Bone marrow (tissue), 2 donors: ENCODE data around the gene IHH.

Experiments
- DNase-seq, 2 donors: peaks; one replicate each; lab custom pipeline; 2025; lab: John Stamatoyannopoulos, UW

The IHH gene

DNA sequence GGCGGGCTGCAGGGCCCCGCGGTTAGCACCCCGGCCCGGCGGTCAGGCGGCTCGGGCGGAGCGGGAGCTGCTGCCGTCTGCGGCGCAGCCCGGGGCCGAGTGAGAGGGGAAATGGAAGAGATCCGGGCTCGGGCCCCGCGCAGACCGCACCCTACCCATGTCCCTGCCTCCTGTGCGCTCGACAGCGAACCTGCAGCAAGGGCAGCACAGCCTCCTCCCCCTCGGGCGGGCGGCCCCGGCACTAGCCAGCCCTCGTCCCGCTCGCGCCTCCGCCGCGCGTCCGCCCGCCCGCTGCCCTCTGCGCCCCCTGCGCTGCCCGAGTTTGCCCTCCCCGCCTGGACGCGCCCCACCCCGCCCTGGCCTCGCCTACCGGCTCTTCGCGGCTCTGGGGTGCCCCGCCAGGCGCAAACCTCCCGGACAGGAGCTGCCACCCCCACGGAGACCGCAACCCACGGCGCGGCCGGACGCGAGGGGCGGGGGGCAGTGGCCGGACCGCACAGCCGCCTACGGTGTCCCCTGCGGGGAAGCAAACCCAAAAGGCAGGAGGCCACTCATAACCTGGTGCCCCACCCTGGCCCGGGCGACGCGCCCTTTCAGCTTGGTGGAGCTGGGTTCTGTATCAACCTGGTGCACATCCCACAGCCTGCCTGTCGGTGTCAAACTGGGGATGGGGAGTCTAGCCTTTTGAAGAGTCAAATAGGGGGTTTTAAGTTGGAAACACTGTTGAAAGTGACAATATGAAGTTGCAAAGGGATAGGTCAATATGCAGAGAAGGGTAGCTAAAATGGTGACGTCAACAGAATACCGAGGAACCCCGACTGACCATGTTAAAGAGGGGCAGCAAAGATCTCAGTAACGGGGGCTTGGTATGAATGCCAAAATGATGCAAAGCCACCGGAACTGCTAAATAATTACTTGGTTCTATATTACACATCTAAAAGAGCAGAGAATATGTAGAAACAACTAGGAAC, at the start of gene IHH:
IHH (minus strand) TSS at position 101 of the 971 bp plus-strand sequence. CDS start 454 bp downstream, outside the sequence.
- DNase-seq: no peak

DNA sequence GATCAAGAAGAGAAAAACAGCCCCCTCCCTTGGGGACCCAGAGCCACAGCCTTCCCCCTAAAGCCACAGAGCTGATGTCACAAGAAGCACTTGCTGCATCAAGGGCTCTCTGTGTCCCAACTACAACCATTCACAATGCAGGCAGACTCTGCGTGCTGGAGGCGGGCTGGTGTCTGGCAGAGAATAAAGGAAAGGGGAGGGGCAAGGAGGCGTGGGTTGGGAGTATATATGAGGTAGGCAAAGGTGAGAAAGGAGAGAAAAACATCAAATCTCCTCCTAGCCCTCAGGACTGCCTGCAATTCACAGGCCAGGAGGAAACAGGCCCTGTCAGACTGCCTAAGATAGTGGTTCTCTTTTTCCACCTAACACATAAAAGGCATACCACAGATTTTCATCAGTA, 48.8 kb upstream of the IHH start:
- DNase-seq: no peak

DNA sequence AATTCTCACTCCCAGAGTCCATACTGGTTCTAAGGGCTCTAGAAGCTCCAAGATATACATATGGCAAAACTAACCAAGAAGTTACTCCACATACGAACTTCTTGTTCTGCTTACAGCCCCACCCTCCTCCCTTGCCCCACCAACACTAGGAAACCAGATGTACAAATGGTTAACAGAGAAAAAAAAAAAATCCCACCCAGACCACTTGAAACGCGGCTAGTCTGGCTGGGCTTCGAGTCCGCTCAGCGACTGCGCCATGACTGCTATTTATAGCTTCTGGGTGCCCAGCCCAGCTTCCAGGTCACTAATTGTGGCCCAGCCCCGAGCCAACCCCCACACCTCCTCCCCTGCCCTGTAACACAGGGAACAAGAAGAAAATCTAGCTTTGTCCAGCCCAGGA, 47.0 kb upstream of the IHH start:
- no peak for DNase-seq

DNA sequence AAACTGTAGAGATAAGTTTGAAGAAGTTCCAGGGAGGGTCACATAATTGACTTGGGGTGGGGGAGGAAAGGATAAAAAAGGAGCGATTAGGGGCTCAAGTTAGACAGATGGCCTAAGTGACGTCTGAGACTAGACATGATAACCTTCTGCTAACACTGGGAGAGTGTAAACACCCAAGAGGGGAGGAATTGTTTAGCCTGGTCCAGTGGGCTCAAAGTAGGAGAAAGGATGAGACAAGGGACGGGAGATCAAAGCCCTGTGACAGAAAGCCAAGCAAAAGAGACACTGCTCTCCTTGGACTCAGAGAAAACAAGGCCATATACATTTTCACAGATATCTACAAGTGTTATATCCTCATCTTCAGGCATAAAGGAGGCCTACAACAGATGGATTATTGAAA, 45.5 kb upstream of the IHH start:
- DNase-seq: no peak

DNA sequence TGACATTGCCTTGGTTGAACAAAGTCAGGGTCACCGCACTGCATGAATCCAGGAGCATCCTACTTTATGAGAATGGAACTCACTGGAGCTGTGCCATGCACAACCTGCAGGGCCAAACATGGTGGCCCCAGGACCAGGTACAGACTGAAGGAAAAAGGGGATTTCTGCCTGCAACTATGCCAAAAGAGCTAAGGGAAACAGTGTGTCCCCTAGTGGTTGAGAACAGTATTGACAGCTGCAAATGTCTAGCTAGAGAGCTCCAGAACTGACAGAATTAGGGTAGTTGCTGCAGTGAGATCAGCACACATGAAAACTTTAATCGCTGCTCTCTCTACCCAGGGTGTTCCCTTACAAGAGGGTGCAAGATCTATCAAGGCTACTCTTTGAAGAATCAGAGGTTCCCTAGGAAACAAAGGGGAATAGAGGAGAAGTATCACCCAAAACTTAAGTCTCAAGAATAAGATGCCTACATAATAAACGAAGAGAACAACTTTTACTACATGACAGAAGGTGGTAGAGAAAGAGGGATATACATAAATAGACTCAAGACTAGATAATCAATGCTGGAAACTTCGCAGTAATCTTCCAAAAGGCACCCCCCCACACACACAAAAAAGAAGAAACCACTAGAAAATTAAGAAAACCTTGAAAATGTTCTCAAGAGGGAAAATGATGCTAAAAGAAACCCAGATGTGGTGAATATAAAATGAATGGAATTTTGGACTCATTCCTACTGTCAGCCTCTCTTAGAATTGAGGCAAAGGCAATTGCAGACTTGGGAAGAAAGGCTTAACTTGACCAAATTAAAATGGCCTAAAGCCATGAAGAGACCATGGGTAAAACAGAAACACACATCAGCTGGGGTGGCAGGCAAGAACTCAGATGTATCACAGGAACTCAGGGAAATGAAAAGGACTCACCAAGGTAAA, 43.6 kb upstream of the IHH start:
- no peak for DNase-seq

DNA sequence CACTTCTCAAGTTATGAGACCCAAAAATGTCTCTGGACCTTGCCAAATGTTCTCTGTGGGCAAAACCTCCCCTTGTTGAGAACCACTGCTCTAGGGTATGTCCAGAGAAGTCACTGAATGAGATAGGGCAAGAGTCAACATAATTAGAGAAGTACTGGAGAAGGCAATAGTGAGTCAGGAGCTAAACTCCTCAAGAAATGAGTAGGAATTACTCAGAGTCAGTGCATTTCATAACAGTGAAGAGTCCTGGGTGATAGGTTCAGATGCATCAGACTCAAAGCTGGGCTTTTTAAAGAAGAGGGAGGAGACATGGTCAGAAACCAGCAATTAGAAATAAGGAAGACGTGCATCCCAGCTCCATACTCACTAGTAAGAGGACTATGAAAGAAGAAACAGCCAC, 38.6 kb upstream of the IHH start:
- DNase-seq: no peak

DNA sequence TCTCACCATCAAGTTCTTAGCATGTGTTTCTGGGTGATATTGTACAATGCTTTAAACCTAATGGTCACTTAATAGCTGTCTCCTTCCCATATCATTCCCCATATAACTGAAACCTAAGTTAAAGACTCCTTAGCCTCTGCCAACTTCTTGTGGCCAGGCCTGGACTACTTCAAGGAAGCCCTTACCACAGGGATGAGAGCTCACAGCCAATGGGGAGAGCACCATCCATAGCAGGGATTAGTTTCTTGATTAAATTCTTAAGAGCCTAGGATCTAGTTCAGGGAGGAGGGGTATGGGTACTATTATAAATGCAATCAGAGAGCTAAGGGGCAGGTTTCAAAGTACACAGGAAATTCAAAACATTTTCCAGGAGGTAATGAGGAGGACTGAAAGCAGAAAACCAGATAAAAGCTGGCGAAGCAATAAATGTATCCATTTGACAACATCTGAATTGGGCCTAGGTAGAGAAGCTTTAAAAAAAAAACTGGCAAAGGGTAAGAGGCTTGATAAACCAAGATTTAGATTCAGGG, 34.8 kb upstream of the IHH start:
- no peak for DNase-seq

DNA sequence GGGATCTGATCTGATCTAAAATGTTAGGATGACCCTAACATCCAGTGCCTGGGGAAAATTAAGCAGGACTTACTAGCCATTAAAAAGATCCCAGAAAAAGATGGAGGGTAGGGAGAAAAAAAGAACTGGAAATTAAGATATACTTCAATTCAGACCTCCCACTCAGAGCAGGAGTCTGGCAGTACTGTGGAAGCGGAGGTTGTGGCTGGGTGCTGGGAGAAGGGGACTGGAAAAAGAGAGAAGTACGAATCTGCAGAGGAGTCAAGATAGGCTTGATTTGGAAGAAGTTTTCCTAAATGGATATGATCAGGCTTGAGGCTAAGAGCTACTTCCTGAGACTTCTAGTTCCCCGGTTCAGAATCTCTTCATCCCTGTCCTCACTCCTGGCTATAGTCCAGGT, 33.5 kb upstream of the IHH start:
- no peak for DNase-seq

DNA sequence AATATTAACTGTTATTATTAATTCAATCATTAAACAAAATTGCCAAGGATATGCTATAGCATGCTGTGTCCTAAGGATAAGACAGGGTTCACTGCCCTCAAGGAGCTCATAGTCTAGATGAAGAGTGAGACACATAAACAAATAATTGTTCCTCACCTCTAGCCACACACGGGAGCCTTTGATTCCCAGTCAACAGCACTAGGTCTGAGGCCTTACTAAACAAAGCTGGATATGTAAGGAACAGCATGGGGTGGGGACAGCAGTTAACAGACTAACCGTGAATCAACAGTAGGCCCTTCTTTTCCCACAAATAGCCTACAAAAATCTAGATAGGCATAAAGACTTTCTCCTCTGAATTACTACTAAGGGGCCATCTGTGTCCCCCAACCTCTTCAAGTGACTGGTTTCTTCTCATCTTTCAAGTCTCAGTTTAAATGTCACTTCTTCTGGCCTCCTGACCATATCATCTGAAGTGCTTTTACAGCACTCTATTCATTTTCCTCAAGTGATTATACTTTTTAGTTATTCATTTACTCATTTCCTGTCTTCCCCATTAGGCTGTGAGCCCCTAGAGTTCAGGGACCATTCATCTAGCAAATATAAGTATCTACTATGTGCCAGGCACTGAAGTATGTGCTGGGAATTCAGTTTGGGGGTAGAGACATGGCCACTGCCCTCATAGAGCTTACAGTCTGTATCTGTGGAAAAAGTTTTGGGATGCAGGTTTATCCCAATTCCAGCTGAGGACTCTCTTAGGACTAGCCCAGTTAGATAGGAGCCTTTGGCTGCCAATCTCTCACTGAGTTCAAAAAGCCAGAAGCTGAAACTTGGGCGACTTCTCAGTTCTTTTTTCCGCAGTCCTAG, 29.9 kb upstream of the IHH start:
- DNase-seq: no peak

DNA sequence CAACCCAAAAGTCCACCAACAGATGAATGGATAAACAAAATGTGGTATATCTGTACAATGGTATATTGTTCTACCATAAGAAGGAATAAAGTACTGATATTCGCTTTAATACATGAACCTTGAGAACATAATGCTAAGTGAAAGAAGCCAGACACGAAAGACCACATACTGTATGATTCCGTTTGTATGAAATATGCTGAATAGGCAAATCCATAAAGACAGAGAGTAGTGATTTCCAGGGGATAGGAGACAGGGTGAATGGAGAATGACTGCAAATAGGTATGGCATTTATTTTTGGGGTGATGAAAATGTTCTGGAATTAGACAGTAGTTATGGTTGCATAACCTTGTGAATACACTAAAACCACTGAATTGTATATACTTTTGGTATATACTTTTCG, 28.6 kb upstream of the IHH start:
- DNase-seq: no peak

DNA sequence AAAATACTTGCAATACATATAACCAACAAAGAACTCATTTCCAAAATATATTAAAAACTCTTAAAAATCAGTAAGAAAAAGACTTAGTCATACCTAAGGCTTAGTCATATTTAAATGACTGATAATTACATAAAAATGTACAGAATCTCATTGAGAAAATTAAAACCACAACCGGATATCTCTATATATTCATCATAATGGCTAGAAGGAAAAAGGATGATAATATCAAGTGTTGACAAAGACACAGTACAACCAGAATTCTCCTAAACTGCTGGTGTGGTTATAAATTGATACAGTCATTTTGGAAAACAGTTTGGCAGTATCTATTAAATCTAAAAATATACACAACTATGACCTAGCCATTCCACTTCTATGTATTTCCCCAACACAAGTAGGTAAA, 27.1 kb upstream of the IHH start:
- no peak for DNase-seq

DNA sequence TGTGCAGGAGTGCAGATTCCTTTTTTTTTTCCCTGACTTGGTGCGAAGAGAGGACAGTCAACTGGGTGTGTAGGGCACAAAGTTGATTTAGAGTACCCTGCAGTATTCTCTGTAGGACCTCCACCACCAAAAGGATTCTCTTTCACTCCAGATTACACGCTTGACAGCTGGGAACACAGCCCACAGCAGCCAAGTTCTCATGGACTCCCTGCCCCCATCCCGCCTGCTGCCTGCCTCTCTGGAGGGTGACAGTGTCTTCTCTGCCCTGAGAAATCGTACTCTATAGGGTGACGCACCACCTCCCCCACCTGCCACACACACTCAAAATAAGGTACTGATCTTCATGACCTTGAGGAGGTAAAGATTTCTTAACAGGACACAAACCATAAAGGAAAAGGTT, 26.6 kb upstream of the IHH start:
- DNase-seq: no peak

DNA sequence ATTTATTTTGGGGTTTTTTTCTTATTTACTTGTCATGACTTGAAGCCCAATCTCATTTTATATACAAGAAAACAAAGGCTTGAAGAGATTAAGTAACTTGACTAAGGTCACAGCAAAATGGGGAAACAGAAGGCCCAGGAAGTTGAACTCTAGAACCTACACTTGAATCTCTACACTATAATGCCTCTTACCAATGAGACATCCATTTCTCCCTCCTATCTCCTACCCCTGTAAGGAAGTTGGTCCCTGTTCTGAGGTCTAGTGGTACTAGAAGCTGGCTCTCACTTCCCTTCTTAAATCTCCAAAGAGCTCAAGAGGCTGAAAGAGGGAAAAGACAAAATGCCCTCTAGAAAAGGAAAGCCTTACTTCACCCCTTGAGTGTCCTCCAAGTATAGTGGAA, 25.5 kb upstream of the IHH start:
- no peak for DNase-seq

DNA sequence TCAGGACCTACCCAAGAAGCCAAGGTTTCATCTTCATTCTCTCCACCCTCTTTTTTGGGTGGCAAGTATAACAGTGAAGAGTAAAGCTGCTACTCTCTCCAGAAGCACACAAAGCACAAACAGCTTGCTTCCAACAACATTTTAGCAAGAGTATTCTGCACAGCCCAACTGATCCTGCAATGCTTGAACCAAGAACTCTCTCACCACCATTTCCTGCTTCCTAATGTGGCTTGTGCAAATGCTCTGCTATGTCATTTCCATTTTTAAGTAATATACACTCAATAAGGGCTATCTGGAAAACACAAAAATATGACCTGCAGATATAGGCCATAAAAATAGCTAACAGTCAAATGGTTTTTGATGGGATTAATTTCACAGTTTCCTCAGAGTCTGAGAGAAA, 24.1 kb upstream of the IHH start:
- DNase-seq: no peak

DNA sequence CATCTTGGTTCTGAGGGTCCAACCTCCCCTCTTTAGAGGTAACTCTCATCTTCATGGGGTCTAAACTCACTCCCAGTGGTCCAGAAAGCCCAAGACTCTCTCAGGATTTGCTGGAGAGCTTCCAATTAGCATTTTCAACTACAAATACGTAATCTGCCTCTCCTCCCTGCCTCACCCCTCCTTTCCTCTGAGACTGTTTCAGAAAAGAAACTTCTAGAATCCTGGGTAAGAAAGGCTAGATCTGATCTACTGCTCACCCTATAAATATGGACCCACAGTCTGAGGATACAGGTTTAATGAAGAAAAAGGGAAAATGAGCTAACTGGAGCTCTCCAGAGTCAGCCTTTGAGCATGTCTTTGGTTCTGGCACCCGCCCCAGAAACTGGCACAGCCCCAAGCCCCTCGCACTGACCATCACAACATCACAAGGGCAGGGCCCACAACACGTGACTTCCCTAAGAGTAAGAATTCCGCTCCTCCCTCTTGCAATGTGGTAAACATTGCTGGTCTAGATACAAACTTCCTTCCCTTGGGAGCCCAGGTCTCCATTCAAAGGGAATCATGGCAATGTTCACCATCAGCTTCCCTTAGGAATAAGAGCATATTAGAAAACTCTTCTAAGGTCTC, 21.7 kb upstream of the IHH start:
- DNase-seq: no peak

DNA sequence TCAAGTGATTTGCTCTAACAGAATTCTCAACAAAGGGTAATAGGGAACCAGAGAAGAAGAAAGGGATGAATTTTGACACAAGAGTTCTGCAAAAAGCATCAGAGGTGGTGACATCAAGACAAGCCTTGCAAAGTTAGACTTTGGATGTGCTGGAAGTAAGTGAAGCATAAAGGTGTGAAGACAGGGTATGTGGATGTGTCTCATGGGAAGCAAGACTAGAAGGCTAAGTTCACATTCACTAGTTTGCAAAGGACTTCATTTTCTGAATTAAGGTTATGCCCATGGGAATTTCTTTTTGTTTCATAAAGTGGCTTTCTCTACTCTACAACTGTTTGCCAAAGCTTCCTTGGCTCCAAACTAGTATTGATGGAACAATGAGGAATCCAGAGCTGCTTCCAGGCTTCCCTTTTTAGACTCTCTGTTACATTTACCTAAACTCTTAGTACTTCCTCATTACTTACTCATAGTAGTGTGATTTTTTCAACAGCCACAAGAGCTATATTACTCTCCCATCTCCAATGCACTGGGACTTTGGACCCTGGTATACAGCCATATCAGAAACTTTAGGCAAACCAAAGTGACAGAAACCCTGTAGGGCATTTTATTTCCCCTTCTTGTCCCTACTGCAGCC, 21.1 kb upstream of the IHH start:
- DNase-seq: peak in 1 of 2 donors; percentile 3

DNA sequence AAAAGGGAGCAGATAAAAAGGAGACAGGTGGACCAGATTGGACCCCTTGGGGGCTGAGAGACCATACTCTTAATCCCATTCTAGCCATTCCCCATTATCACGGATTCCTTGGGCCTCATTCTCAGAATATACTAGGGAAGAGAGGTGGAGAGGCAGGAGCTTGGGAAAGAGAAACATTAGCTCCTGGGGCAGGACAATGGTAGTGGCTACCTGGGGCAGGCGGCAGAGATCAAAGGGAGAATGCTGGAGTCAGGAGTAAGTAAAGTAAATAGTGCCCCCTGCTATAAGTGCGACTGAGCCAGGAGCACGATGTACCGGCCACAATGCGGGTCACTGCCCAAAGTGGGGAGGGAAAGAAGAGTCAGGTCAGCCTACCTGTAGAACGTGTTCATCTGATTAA, 20.4 kb upstream of the IHH start:
- DNase-seq: no peak

DNA sequence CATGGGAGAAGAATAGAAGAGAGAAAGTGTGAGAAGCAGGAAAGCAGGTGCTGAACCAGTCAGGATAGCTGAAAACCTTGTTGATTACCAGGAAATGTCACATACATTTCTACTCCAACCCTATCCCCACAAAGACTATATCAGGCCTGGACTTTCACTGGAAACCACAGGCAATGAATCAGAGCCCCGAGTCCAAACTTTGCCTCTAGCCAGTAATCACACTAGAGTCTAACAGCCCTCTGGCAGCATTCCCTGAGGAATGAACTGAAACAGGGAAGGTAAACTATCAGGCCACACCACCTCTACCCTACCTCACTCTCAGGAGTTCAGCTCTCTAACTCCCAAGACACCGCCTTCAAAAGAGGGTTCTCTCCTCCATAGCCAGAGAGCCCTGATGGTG, 18.7 kb upstream of the IHH start:
- DNase-seq: no peak

DNA sequence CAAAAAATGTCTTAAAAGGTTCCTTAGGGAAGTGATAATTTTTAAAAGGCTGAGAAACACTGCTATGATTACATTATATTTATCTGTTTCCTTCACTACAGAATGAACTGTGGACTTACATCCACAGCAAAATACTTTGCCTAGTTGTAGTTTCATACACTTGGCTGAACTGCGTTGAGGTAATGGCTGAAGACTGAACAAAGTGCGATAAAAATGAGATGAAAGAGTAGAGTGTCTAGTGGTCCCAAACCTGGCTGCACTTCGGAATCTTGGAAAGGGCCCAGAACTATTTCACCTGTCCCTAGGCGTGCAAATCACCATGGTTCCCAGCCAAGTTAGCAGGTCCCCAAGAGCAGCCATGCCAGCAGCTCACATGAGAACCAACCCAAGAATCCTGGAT, 18.2 kb upstream of the IHH start:
- no peak for DNase-seq

DNA sequence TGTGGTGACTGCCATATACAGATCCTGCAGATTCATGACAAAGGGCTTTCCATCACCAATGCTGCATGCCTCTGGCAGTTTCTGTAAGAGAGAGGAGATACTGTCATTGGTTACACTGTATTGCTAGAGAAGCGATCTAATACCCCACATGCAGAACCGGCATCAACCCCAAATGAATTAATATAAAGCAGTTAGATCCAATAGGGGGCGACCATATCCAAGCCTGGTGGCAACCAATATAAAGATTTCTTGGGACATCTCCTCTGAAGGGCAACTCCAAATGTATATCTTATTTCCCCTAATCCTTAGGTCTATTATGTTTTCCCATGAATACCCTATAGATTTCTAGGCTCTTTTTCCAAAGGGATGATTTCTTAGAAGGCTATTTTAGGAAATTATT, 17.4 kb upstream of the IHH start:
- no peak for DNase-seq

DNA sequence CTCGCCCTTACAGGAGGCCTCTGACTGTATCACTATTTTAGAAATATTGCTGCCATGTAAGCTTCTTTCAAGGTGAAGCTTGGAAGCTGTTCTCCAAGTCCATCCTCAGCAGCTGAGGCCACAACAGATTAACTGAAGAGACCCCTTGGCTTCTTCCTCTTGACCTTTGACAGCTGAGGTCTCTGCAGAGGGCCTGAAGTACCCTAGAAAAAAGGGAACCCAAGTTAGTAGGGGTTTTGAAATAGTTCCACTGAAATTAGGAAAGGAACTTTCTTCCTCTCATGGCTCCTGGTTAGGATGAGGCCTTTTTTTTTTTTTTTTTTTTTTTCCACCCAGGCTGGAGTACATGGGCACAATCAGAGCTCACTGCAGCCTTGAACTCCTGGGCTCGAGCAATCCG, 15.5 kb upstream of the IHH start:
- no peak for DNase-seq
